ENCODE measurements around the gene CYP3A4.

The CYP3A4 gene

DNA sequence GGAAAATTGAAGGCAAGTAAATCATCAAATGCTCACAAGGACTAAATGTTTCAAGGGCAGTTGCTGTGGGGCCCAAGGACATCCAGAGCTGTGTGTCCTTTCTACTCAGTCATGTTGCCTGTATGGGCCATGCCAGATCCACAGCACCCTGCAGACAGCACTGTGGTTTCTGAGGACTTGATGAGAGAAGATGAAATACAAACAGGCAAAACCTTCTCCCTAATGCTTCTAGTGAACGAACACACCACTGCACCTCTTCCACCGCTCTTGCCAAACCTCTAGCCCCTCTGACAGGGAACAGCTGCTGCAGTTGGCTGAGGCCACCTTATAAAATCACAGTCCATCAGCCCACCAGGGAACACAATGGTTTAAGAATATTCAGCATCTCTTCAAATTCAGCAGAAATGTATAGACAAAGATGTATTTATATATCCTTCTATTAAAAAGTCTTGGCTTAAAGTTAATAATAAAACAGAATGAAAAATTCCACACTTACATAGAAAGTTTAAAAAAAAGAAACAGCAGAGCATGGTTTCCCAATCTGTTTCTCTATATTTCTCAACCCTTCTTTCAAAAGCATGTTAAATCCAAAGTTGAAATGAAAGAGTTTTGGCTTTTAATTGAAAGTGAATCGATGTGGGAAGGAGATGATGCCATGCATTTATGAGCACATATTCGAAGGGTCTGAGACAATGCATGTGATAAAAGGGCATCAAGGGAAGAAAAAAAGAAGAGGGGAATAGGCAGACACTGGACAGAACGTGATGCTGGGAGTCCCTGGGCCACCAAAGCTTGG is 63.0 kb downstream of the CYP3A4 start:
- DNase-seq, result no peak

GRCh38 chr7:99719996-99720769 is 63.8 kb downstream of the CYP3A4 start:
- DNase-seq, result no peak

GRCh38 chr7:99713995-99714570 is 69.9 kb downstream of the CYP3A4 start:
- no peak for DNase-seq

GRCh38 chr7:99709838-99710578 is 74.0 kb downstream of the CYP3A4 start:
- no peak for DNase-seq

- no peak for DNase-seq
Measured at GRCh38 chr7:99709260-99709659, 74.7 kb downstream of the CYP3A4 start.

GRCh38 chr7:99707096-99707495 is 76.9 kb downstream of the CYP3A4 start:
- no peak for DNase-seq

All from T1000 (cell line).